WTC11 (cell line): Measurements from ENCODE around the gene CTNNA2.

Experiments used
- MXD4 ChIP-seq: fragments of 250-450 bp; sonication (Bioruptor Pico); IDR thresholded peaks from 2 replicates; pipeline ENCODE4 v1.8.0; 2021; ENCODE audit warnings: mild to moderate bottlenecking, moderate library complexity, borderline replicate concordance
- NFYB ChIP-seq: sonication (generic); formaldehyde crosslinking; conservative IDR thresholded peaks from 2 replicates; pipeline ENCODE4 v1.8.0; 2022; ENCODE audit warnings: low read depth, missing genetic modification reagents
- TEAD4 ChIP-seq: sonication (generic); formaldehyde crosslinking; IDR thresholded peaks from 2 replicates; pipeline ENCODE4 v1.8.0; 2022; ENCODE audit warnings: mild to moderate bottlenecking, missing genetic modification reagents
- ZNF232 ChIP-seq: sonication (generic); formaldehyde crosslinking; IDR thresholded peaks from 2 replicates; pipeline ENCODE4 v1.8.0; 2022; ENCODE audit warnings: mild to moderate bottlenecking, missing genetic modification reagents
- TF ChIP-seq, protein P1 (sequence below): fragments of 200-600 bp; IDR thresholded peaks from 2 replicates; pipeline ENCODE4 v1.8.0; 2022; ENCODE audit warnings: antibody characterized with exemption
- TF ChIP-seq, protein P2 (sequence below): sonication (generic); formaldehyde crosslinking; conservative IDR thresholded peaks from 2 replicates; pipeline ENCODE4 v1.8.1; 2023; ENCODE audit warnings: mild to moderate bottlenecking, low read depth, missing genetic modification reagents, moderate library complexity
- TF ChIP-seq, protein P3 (sequence below): sonication (generic); formaldehyde crosslinking; IDR thresholded peaks from 2 replicates; pipeline ENCODE4 v1.8.0; 2022; ENCODE audit warnings: mild to moderate bottlenecking, missing genetic modification reagents
- TF ChIP-seq, protein P4 (sequence below): sonication (generic); formaldehyde crosslinking; IDR thresholded peaks from 2 replicates; pipeline ENCODE4 v1.8.1; 2023; ENCODE audit warnings: mild to moderate bottlenecking, missing genetic modification reagents, borderline replicate concordance

DNA sequence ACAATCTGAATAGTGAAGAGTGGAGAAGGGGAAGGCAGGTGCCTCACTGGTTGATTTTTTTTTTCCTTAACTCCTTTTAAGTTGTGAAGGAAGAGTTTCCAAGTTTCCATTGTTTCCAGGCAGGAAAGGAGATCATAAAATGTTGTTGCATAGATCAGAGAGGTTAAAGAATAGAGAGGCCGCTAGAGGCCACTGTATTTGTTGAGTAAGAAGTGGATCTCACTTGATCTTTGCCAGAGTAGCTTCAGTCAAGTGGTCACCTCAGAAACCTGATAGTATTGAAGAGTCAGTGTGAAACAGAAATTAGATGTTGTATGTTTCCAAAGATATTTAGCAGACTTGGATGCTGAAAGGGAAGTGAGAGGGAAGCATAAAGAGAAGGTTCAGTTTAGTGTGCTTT lies 17.6 kb downstream of the CTNNA2 start:
- TF ChIP-seq, protein P1, sequence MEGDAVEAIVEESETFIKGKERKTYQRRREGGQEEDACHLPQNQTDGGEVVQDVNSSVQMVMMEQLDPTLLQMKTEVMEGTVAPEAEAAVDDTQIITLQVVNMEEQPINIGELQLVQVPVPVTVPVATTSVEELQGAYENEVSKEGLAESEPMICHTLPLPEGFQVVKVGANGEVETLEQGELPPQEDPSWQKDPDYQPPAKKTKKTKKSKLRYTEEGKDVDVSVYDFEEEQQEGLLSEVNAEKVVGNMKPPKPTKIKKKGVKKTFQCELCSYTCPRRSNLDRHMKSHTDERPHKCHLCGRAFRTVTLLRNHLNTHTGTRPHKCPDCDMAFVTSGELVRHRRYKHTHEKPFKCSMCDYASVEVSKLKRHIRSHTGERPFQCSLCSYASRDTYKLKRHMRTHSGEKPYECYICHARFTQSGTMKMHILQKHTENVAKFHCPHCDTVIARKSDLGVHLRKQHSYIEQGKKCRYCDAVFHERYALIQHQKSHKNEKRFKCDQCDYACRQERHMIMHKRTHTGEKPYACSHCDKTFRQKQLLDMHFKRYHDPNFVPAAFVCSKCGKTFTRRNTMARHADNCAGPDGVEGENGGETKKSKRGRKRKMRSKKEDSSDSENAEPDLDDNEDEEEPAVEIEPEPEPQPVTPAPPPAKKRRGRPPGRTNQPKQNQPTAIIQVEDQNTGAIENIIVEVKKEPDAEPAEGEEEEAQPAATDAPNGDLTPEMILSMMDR: no peak
- TF ChIP-seq, protein P2, sequence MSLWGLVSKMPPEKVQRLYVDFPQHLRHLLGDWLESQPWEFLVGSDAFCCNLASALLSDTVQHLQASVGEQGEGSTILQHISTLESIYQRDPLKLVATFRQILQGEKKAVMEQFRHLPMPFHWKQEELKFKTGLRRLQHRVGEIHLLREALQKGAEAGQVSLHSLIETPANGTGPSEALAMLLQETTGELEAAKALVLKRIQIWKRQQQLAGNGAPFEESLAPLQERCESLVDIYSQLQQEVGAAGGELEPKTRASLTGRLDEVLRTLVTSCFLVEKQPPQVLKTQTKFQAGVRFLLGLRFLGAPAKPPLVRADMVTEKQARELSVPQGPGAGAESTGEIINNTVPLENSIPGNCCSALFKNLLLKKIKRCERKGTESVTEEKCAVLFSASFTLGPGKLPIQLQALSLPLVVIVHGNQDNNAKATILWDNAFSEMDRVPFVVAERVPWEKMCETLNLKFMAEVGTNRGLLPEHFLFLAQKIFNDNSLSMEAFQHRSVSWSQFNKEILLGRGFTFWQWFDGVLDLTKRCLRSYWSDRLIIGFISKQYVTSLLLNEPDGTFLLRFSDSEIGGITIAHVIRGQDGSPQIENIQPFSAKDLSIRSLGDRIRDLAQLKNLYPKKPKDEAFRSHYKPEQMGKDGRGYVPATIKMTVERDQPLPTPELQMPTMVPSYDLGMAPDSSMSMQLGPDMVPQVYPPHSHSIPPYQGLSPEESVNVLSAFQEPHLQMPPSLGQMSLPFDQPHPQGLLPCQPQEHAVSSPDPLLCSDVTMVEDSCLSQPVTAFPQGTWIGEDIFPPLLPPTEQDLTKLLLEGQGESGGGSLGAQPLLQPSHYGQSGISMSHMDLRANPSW (CRISPR knock-in tag): no peak
- TF ChIP-seq TEAD4 (no peak), MXD4 (CRISPR knock-in tag) (no peak), NFYB (no peak), ZNF232 (CRISPR knock-in tag) (no peak)
- TF ChIP-seq, protein P3, sequence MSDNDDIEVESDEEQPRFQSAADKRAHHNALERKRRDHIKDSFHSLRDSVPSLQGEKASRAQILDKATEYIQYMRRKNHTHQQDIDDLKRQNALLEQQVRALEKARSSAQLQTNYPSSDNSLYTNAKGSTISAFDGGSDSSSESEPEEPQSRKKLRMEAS (CRISPR knock-in tag): no peak
- TF ChIP-seq, protein P4, sequence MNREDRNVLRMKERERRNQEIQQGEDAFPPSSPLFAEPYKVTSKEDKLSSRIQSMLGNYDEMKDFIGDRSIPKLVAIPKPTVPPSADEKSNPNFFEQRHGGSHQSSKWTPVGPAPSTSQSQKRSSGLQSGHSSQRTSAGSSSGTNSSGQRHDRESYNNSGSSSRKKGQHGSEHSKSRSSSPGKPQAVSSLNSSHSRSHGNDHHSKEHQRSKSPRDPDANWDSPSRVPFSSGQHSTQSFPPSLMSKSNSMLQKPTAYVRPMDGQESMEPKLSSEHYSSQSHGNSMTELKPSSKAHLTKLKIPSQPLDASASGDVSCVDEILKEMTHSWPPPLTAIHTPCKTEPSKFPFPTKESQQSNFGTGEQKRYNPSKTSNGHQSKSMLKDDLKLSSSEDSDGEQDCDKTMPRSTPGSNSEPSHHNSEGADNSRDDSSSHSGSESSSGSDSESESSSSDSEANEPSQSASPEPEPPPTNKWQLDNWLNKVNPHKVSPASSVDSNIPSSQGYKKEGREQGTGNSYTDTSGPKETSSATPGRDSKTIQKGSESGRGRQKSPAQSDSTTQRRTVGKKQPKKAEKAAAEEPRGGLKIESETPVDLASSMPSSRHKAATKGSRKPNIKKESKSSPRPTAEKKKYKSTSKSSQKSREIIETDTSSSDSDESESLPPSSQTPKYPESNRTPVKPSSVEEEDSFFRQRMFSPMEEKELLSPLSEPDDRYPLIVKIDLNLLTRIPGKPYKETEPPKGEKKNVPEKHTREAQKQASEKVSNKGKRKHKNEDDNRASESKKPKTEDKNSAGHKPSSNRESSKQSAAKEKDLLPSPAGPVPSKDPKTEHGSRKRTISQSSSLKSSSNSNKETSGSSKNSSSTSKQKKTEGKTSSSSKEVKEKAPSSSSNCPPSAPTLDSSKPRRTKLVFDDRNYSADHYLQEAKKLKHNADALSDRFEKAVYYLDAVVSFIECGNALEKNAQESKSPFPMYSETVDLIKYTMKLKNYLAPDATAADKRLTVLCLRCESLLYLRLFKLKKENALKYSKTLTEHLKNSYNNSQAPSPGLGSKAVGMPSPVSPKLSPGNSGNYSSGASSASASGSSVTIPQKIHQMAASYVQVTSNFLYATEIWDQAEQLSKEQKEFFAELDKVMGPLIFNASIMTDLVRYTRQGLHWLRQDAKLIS: no peak
